GM19023 (cell line): Measurements from ENCODE around the gene CD109.
"Not testable (repeated sequence)": the region's sequence is repeated elsewhere in the genome, so short reads cannot be mapped to it uniquely, and the experiment has no call there.

Experiments
- ATAC-seq: cut with Tn5 transposase; IDR thresholded peaks from one replicate; pipeline ENCODE4 v1.9.1; 2021; ENCODE audit warnings: mild to moderate bottlenecking, moderate library complexity; ENCODE audit not compliant: unreplicated experiment

The CD109 gene

GRCh38 chr6:73782911-73783310 lies 86.9 kb downstream of the CD109 start:
- no peak for ATAC-seq

- ATAC-seq: no peak
These were observed 88.9 kb downstream of the CD109 start for GRCh38 chr6:73784726-73785505.

- no peak for ATAC-seq
These were observed 94.6 kb downstream of the CD109 start for GRCh38 chr6:73790574-73790973.

GRCh38 chr6:73791336-73791735 lies 95.3 kb downstream of the CD109 start:
- no peak for ATAC-seq

GRCh38 chr6:73792738-73793137 lies 96.7 kb downstream of the CD109 start:
- ATAC-seq: no peak

- ATAC-seq: no peak
These were observed 100.9 kb downstream of the CD109 start for GRCh38 chr6:73796881-73797280.

GRCh38 chr6:73797861-73798260 lies 101.9 kb downstream of the CD109 start:
- ATAC-seq: no peak

GRCh38 chr6:73798592-73798991 lies 102.6 kb downstream of the CD109 start:
- ATAC-seq: peak; percentile 76

- no peak for ATAC-seq
These were observed 105.0 kb downstream of the CD109 start for GRCh38 chr6:73800997-73801396.

GRCh38 chr6:73801652-73802268 lies 105.8 kb downstream of the CD109 start:
- no peak for ATAC-seq

- no peak for ATAC-seq
These were observed 106.4 kb downstream of the CD109 start for GRCh38 chr6:73802366-73802765.

GRCh38 chr6:73803562-73804241 lies 107.7 kb downstream of the CD109 start:
- ATAC-seq: no peak

GRCh38 chr6:73805221-73805620 lies 109.2 kb downstream of the CD109 start:
- ATAC-seq: not testable (repeated sequence)

GRCh38 chr6:73805982-73806381 lies 110.0 kb downstream of the CD109 start:
- ATAC-seq: not testable (repeated sequence)

- ATAC-seq: no peak
These were observed 115.7 kb downstream of the CD109 start for GRCh38 chr6:73811706-73812105.

- ATAC-seq: no peak
These were observed 121.2 kb downstream of the CD109 start for GRCh38 chr6:73817253-73817652.

- ATAC-seq: no peak
These were observed 127.2 kb downstream of the CD109 start for GRCh38 chr6:73823046-73823735.

GRCh38 chr6:73823832-73824231 lies 127.8 kb downstream of the CD109 start:
- ATAC-seq: no peak

- no peak for ATAC-seq
These were observed 130.6 kb downstream of the CD109 start for GRCh38 chr6:73826571-73826970.

GRCh38 chr6:73830119-73830518 lies 134.1 kb downstream of the CD109 start:
- ATAC-seq: no peak

GRCh38 chr6:73832313-73832712 lies 136.3 kb downstream of the CD109 start:
- ATAC-seq: no peak
